ENCODE measurements around the gene PEAK1. TPM values are rescaled to one million over a fixed set of nuclear protein-coding genes. Genes with fewer than 3 reads are reported as not detected.

Gene PEAK1
- total RNA-seq, 4 donors from 2014 or later = 91.8 to 170 (median 123) TPM

- H3K9me3 ChIP-seq = no peaks in the 10 kb centered on the region
- H3K4me1 ChIP-seq = peaks cover 39 to 74% (median 70%) of the 10 kb centered on the region in 4 donors
- H3K36me3 ChIP-seq = no peaks in the 10 kb centered on the region
- WGBS = 71% methylated on average over 6 of the region's 6 CpGs
- no peak for TF ChIP-seq POLR2AphosphoS5 (IDR thresholded peaks at IDR 0.05)
- no peak for TF ChIP-seq POLR2A (IDR thresholded peaks at IDR 0.05; ENCODE audit: low read depth)
- no peak for TF ChIP-seq EP300 (IDR thresholded peaks at IDR 0.05)
- TF ChIP-seq CTCF (IDR thresholded peaks at IDR 0.05) = no peak
- intact Hi-C loops (cut with DNase I) = no loop called here
- no peak for DNase-seq (ENCODE audit: extremely low spot score)
- H3K4me3 ChIP-seq = no peak overlapping the region
- no peak overlapping the region for H3K27ac ChIP-seq (replicated peaks in 1 of 4)
- H3K27me3 ChIP-seq = no peaks in the 10 kb centered on the region
These were observed 355.2 kb downstream of the PEAK1 start for GRCh38 chr15:77064539-77065308.

GRCh38 chr15:77064063-77064462 is 355.8 kb downstream of the PEAK1 start:
- Histone ChIP-seq H3K27ac (replicated peaks in 1 of 4) (no peak overlapping the region), H3K27me3 (no peaks in the 10 kb centered on the region), H3K4me3 (no peak overlapping the region), H3K36me3 (no peaks in the 10 kb centered on the region), H3K9me3 (no peaks in the 10 kb centered on the region), H3K4me1 (peaks cover 37 to 74% (median 68%) of the 10 kb centered on the region in 4 donors)
- DNase-seq (ENCODE audit: extremely low spot score) = no peak
- TF ChIP-seq POLR2A (IDR thresholded peaks at IDR 0.05; ENCODE audit: low read depth) (no peak), EP300 (IDR thresholded peaks at IDR 0.05) (no peak), CTCF (IDR thresholded peaks at IDR 0.05) (no peak), POLR2AphosphoS5 (IDR thresholded peaks at IDR 0.05) (no peak)
- WGBS = 61% methylated on average over 2 of the region's 2 CpGs
- intact Hi-C loops (cut with DNase I) = no loop called here

- no peak for DNase-seq (ENCODE audit: extremely low spot score)
- Histone ChIP-seq H3K4me3 (no peak overlapping the region), H3K9me3 (no peaks in the 10 kb centered on the region), H3K36me3 (no peaks in the 10 kb centered on the region), H3K27ac (replicated peaks in 1 of 4) (no peak overlapping the region), H3K4me1 (peaks cover 35 to 73% (median 65%) of the 10 kb centered on the region in 4 donors), H3K27me3 (no peaks in the 10 kb centered on the region)
- TF ChIP-seq CTCF (IDR thresholded peaks at IDR 0.05) (no peak), POLR2A (IDR thresholded peaks at IDR 0.05; ENCODE audit: low read depth) (no peak), POLR2AphosphoS5 (IDR thresholded peaks at IDR 0.05) (no peak), EP300 (IDR thresholded peaks at IDR 0.05) (no peak)
- intact Hi-C loops (cut with DNase I) = no loop called here
These were observed 356.7 kb downstream of the PEAK1 start for GRCh38 chr15:77063249-77063648.

- Histone ChIP-seq H3K27me3 (no peaks in the 10 kb centered on the region), H3K27ac (replicated peaks in 1 of 4) (peak overlapping the region in 3 of 4 donors; percentile 33 to 49 (median 40)), H3K4me3 (no peak overlapping the region), H3K36me3 (no peaks in the 10 kb centered on the region), H3K4me1 (peaks cover 24 to 74% (median 61%) of the 10 kb centered on the region in 4 donors), H3K9me3 (no peaks in the 10 kb centered on the region)
- DNase-seq (ENCODE audit: extremely low spot score) = no peak
- TF ChIP-seq POLR2A (IDR thresholded peaks at IDR 0.05; ENCODE audit: low read depth) (no peak), EP300 (IDR thresholded peaks at IDR 0.05) (no peak), POLR2AphosphoS5 (IDR thresholded peaks at IDR 0.05) (no peak), CTCF (IDR thresholded peaks at IDR 0.05) (no peak)
- intact Hi-C loops (cut with DNase I) = no loop called here
These were observed 359.4 kb downstream of the PEAK1 start for GRCh38 chr15:77060546-77060945.
